SK-N-SH (cell line): Measurements from ENCODE around the gene SLC27A3.

Experiments used
- EP300 ChIP-seq, 2 experiments: IDR thresholded peaks; 2 replicates each; pipeline versions ENCODE4 v1.4.0 to v1.6.1; 2012; ENCODE audit warnings: borderline replicate concordance in 1 of 2, low read depth in 1 of 2, low read length in 1 of 2
- EZH2phosphoT487 ChIP-seq: fragments of 200-600 bp; sonication (generic); IDR thresholded peaks from 2 replicates; pipeline ENCODE4 v1.6.1; 2017; ENCODE audit warnings: low read depth, mixed run types, mild to moderate bottlenecking, antibody characterized with exemption, moderate library complexity, borderline replicate concordance
- IRF3 ChIP-seq: fragments of 150-350 bp; IDR thresholded peaks from 2 replicates; pipeline ENCODE4 v1.6.1; 2016; ENCODE audit warnings: mild to moderate bottlenecking, low read depth, low read length
- MXI1 ChIP-seq: IDR thresholded peaks from 2 replicates; pipeline ENCODE4 v1.6.1; 2012; ENCODE audit warnings: mild to moderate bottlenecking, low read depth, low read length, improper control_type of control experiment
- TAF1 ChIP-seq: IDR thresholded peaks from 2 replicates; pipeline ENCODE4 v1.6.1; 2012; ENCODE audit warnings: low read depth, mild to moderate bottlenecking, low read length, moderate library complexity, borderline replicate concordance
- YY1 ChIP-seq: IDR thresholded peaks from 2 replicates; pipeline ENCODE4 v1.4.0; 2012; ENCODE audit warnings: low read depth, mild to moderate bottlenecking
- TF ChIP-seq, protein P1 (sequence below): fragments of 200-600 bp; sonication (generic); IDR thresholded peaks from 2 replicates; pipeline ENCODE4 v1.6.1; 2017; ENCODE audit warnings: antibody characterized with exemption, mild to moderate bottlenecking, moderate library complexity
- TF ChIP-seq, protein P2 (sequence below): IDR thresholded peaks from 2 replicates; pipeline ENCODE4 v1.4.0; 2012; ENCODE audit warnings: low read depth, borderline replicate concordance

GRCh38 chr1:153778051-153778823 lies 3.0 kb downstream of the SLC27A3 start:
- TF ChIP-seq, protein P1, sequence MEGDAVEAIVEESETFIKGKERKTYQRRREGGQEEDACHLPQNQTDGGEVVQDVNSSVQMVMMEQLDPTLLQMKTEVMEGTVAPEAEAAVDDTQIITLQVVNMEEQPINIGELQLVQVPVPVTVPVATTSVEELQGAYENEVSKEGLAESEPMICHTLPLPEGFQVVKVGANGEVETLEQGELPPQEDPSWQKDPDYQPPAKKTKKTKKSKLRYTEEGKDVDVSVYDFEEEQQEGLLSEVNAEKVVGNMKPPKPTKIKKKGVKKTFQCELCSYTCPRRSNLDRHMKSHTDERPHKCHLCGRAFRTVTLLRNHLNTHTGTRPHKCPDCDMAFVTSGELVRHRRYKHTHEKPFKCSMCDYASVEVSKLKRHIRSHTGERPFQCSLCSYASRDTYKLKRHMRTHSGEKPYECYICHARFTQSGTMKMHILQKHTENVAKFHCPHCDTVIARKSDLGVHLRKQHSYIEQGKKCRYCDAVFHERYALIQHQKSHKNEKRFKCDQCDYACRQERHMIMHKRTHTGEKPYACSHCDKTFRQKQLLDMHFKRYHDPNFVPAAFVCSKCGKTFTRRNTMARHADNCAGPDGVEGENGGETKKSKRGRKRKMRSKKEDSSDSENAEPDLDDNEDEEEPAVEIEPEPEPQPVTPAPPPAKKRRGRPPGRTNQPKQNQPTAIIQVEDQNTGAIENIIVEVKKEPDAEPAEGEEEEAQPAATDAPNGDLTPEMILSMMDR, result no peak
- TF ChIP-seq EP300 (IDR thresholded peaks at IDR 0.05; ENCODE audit: borderline replicate concordance in 1 of 2, low read depth in 1 of 2, low read length in 1 of 2) (no peak), YY1 (no peak), MXI1 (no peak), TAF1 (no peak), IRF3 (no peak), EZH2phosphoT487 (no peak)
- TF ChIP-seq, protein P2, sequence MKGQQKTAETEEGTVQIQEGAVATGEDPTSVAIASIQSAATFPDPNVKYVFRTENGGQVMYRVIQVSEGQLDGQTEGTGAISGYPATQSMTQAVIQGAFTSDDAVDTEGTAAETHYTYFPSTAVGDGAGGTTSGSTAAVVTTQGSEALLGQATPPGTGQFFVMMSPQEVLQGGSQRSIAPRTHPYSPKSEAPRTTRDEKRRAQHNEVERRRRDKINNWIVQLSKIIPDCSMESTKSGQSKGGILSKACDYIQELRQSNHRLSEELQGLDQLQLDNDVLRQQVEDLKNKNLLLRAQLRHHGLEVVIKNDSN, result no peak
